CD4-positive, alpha-beta memory T cell (primary cell): Measurements from ENCODE around the gene ITGA8. TPM values are rescaled to one million over a fixed set of nuclear protein-coding genes. Genes with fewer than 3 reads are reported as not detected.

Experiments used
- CTCF ChIA-PET: fragments of 350-600 bp; sonication (Branson Sonifier 250); formaldehyde crosslinking; loops from one replicate; lab custom pipeline; 2021; ENCODE audit warnings: inconsistent platforms; ENCODE audit not compliant: partially characterized antibody; lab: Charles Lee
- POLR2A ChIA-PET: fragments of 350-600 bp; sonication (Branson Sonifier 250); formaldehyde crosslinking; loops from one replicate; lab custom pipeline; 2021; ENCODE audit not compliant: partially characterized antibody; lab: Charles Lee
- DNase-seq, 5 donors: peaks; one replicate each; pipeline versions ENCODE4 v3.0.0 to v3.0.0-alpha.2; 2020 to 2022; ENCODE audit warnings: mixed read lengths in 1 of 5
- H3K27ac ChIP-seq: one replicate; pipeline ENCODE4 v1.7.0; 2013; ENCODE audit warnings: low read depth, low read length
- H3K27me3 ChIP-seq: 2 replicates; pipeline ENCODE4 v1.7.0; 2013; ENCODE audit warnings: mild to moderate bottlenecking, low read length, moderate library complexity; ENCODE audit not compliant: insufficient read depth
- H3K36me3 ChIP-seq: 2 replicates; pipeline ENCODE4 v1.7.0; 2013; ENCODE audit warnings: mild to moderate bottlenecking, low read length, moderate library complexity; ENCODE audit not compliant: insufficient read depth
- H3K4me1 ChIP-seq: 2 replicates; pipeline ENCODE4 v1.7.0; 2013; ENCODE audit warnings: mild to moderate bottlenecking, low read length, moderate library complexity; ENCODE audit not compliant: insufficient read depth
- H3K4me3 ChIP-seq, 2 donors: one replicate each; pipeline ENCODE4 v1.7.0; 2013; ENCODE audit warnings: low read length in 2 of 2, mild to moderate bottlenecking in 1 of 2
- H3K9me3 ChIP-seq, 2 donors: one replicate each; pipeline ENCODE4 v1.7.0; 2013; ENCODE audit warnings: low read length in 2 of 2, control low read depth in 1 of 2; ENCODE audit not compliant: control insufficient read depth in 1 of 2
- H3K27ac Mint-ChIP-seq, 7 donors: one replicate each; pipeline ENCODE4 v1.8.0; 2020 to 2021; ENCODE audit warnings: mixed read lengths in 7 of 7, mild to moderate bottlenecking in 6 of 7, inconsistent platforms in 3 of 7, moderate library complexity in 3 of 7
- H3K27me3 Mint-ChIP-seq, 2 donors: one replicate each; pipeline ENCODE4 v1.8.0; 2020 to 2021; ENCODE audit warnings: mixed read lengths in 2 of 2
- H3K36me3 Mint-ChIP-seq, 2 donors: one replicate each; pipeline ENCODE4 v1.8.0; 2020 to 2021; ENCODE audit warnings: mixed read lengths in 2 of 2, inconsistent platforms in 1 of 2, mild to moderate bottlenecking in 1 of 2
- H3K4me1 Mint-ChIP-seq, 4 donors: one replicate each; pipeline ENCODE4 v1.8.0; 2020 to 2021; ENCODE audit warnings: mixed read lengths in 4 of 4, mild to moderate bottlenecking in 1 of 4
- H3K4me3 Mint-ChIP-seq, 8 donors: one replicate each; pipeline ENCODE4 v1.8.0; 2020 to 2021; ENCODE audit warnings: mixed read lengths in 8 of 8, mild to moderate bottlenecking in 7 of 8, moderate library complexity in 6 of 8, inconsistent platforms in 3 of 8
- H3K9me3 Mint-ChIP-seq, 8 donors: one replicate each; pipeline ENCODE4 v1.8.0; 2020 to 2021; ENCODE audit warnings: mixed read lengths in 8 of 8, mild to moderate bottlenecking in 5 of 8, inconsistent platforms in 3 of 8, moderate library complexity in 1 of 8
- intact Hi-C: fragments of 100-400 bp; cut with micrococcal nuclease; formaldehyde crosslinking; loops from one replicate; pipeline ENCODE4 v1.15.1; 2023
- polyA plus RNA-seq, 2 donors: library from polyadenylated mRNA; unstranded; fragments of 300-500 nt; fragmentation: Illumina TruSeq; gene quantifications; one replicate each; pipeline ENCODE4 v1.2.3, GENCODE V29; 2021
- total RNA-seq, 2 experiments: library from RNA; stranded (reverse); gene quantifications; one replicate each; pipeline ENCODE4 v1.2.3, GENCODE V29; 2021

The ITGA8 gene
- total and polyA plus RNA-seq, 4 experiments from 2014 or later, result not detected

DNA sequence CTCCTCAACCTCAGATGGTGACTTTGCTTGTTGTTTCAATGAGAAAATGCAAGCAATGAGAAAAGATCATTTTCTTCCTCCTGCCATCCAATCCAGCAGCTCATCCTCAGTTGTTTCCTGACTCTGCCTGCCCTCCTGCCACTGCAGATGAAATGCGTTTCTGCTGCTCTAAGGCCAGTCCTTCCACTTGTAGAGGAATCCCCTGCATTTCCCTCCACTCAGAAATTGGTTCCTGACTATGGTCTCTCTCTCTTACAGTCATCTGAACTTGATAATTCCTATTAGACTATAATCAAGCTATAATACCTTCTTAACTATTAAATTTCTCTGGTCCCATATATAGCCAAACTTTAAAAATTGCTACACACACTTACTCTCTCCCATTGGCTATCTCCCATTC lies 14.4 kb downstream of the ITGA8 start:
- peaks cover 0 to 2% (median 0%) of the 10 kb centered on the region in 8 donors for H3K9me3 Mint-ChIP-seq
- no peak overlapping the region for H3K4me3 ChIP-seq
- H3K27me3 ChIP-seq, result no peaks in the 10 kb centered on the region
- H3K4me1 Mint-ChIP-seq, result peaks cover 0 to under 1% (median 0%) of the 10 kb centered on the region in 4 donors
- H3K27ac Mint-ChIP-seq, result no peak overlapping the region
- H3K9me3 ChIP-seq, result no peaks in the 10 kb centered on the region
- no peak overlapping the region for H3K4me3 Mint-ChIP-seq
- no peaks in the 10 kb centered on the region for H3K36me3 Mint-ChIP-seq
- no peak overlapping the region for H3K27ac ChIP-seq
- CTCF ChIA-PET, result no interaction called here
- no peaks in the 10 kb centered on the region for H3K4me1 ChIP-seq
- intact Hi-C loops, result no loop called here
- no peak for DNase-seq
- no peaks in the 10 kb centered on the region for H3K36me3 ChIP-seq
- peaks cover 2 to 6% of the 10 kb centered on the region in 2 donors for H3K27me3 Mint-ChIP-seq
- POLR2A ChIA-PET, result no interaction called here

DNA sequence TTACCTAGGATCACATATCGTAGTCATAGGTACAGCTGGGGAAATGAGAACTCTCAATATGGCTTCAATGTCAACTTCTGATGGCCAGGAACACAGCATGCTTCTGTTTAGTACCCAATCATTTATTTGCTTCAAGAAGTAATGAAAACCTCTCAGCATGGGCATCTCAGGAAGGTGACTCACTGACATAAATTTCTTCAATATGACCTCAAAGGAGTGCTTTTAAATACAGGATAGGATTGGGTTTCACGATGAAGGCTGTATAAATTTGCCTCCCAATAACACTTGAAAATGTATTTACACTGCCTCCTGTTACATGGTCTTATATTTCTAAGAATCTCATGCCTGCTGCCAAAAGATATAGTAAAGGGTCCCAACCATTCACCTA lies 15.1 kb downstream of the ITGA8 start:
- Mint-ChIP-seq H3K9me3 (peaks cover 0 to 3% (median 0%) of the 10 kb centered on the region in 8 donors), H3K36me3 (no peaks in the 10 kb centered on the region), H3K4me1 (peaks cover 0 to 3% (median 0%) of the 10 kb centered on the region in 4 donors), H3K27me3 (peaks cover 8 to 10% of the 10 kb centered on the region in 2 donors), H3K4me3 (no peak overlapping the region), H3K27ac (no peak overlapping the region)
- no peak overlapping the region for H3K4me3 ChIP-seq
- H3K4me1 ChIP-seq, result no peaks in the 10 kb centered on the region
- H3K27ac ChIP-seq, result no peak overlapping the region
- no peak for DNase-seq
- H3K9me3 ChIP-seq, result no peaks in the 10 kb centered on the region
- ChIA-PET CTCF (no interaction called here), POLR2A (no interaction called here)
- intact Hi-C loops, result no loop called here
- no peaks in the 10 kb centered on the region for H3K27me3 ChIP-seq
- no peaks in the 10 kb centered on the region for H3K36me3 ChIP-seq

DNA sequence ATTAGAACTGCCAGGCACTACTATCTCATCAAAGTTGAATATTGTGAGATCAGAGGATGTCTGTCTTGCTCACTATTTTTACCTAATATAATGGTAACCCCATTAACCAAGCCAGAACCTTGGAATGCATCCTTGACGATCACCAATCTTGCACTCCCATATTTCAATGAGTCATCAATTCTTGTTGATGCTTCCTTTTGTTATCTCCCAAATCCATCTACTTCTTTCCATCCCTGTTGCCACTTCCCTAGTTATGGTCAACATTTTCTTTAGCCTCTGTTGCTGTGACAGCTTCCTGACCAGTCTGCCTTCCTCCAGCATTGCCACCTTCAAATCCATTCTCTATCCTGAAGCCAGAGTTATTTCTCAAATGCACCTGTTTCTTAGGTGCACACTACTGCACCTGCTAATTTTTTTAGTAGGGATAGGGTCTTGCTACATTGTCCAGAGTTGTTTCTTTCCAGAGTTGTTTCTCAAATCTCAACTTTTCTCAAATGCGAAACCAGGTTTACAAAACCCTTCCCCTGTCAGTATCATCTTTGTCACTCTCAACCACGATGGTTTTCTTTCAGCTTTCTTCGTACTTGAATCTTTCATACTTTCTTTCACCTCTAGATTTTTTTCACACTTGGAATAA lies 15.7 kb downstream of the ITGA8 start:
- H3K4me3 Mint-ChIP-seq, result no peak overlapping the region
- no peak overlapping the region for H3K27ac ChIP-seq
- POLR2A ChIA-PET, result no interaction called here
- no peaks in the 10 kb centered on the region for H3K36me3 ChIP-seq
- H3K27me3 ChIP-seq, result no peaks in the 10 kb centered on the region
- intact Hi-C loops, result no loop called here
- no peak for DNase-seq
- no peaks in the 10 kb centered on the region for H3K9me3 ChIP-seq
- no peaks in the 10 kb centered on the region for H3K36me3 Mint-ChIP-seq
- H3K27me3 Mint-ChIP-seq, result peaks cover 8 to 11% of the 10 kb centered on the region in 2 donors
- CTCF ChIA-PET, result no interaction called here
- no peaks in the 10 kb centered on the region for H3K4me1 ChIP-seq
- H3K4me3 ChIP-seq, result no peak overlapping the region
- peaks cover 0 to 3% (median 0%) of the 10 kb centered on the region in 8 donors for H3K9me3 Mint-ChIP-seq
- H3K27ac Mint-ChIP-seq, result no peak overlapping the region
- H3K4me1 Mint-ChIP-seq, result peaks cover 0 to 3% (median 0%) of the 10 kb centered on the region in 4 donors

DNA sequence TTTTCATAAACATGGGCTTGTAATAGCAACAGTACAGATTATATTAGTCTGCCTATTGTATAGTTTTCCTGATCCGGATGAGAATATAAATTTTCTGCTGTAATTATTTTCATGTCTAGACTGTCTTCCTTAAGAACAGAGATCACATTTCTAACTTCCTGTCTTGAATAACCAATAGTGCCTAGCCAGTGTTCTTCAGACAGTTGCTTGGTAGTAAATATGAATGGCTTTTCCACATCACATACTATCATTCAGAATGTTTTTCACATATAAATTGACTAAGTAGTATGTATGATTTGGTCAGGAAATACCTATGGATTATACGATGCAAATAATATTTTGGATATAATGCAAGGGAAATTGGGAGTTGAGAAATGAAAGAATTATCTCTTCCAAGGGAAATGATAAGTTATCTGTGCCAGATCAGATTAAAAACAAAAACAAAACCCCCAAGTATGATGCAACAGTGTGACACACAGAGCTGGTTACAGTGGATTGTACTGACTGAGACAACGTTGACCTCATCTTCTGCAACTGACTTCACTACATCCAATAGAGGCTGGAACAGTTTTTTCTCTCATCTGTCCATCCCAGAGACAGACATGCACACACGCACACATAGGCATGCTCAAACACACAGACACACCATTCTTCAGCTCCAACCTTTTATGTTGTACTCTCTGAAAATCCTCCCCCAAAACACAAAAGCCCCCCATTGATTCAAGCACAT lies 16.4 kb downstream of the ITGA8 start:
- Mint-ChIP-seq H3K36me3 (no peaks in the 10 kb centered on the region), H3K4me3 (no peak overlapping the region), H3K4me1 (peaks cover 0 to 3% (median 0%) of the 10 kb centered on the region in 4 donors), H3K27ac (no peak overlapping the region), H3K9me3 (peaks cover 0 to 3% (median under 1%) of the 10 kb centered on the region in 8 donors), H3K27me3 (peaks cover 8 to 11% of the 10 kb centered on the region in 2 donors)
- Histone ChIP-seq H3K36me3 (no peaks in the 10 kb centered on the region), H3K27me3 (no peaks in the 10 kb centered on the region), H3K4me3 (no peak overlapping the region), H3K4me1 (no peaks in the 10 kb centered on the region), H3K9me3 (no peaks in the 10 kb centered on the region), H3K27ac (no peak overlapping the region)
- no peak for DNase-seq
- intact Hi-C loops, result no loop called here
- POLR2A ChIA-PET, result no interaction called here
- CTCF ChIA-PET, result no interaction called here

DNA sequence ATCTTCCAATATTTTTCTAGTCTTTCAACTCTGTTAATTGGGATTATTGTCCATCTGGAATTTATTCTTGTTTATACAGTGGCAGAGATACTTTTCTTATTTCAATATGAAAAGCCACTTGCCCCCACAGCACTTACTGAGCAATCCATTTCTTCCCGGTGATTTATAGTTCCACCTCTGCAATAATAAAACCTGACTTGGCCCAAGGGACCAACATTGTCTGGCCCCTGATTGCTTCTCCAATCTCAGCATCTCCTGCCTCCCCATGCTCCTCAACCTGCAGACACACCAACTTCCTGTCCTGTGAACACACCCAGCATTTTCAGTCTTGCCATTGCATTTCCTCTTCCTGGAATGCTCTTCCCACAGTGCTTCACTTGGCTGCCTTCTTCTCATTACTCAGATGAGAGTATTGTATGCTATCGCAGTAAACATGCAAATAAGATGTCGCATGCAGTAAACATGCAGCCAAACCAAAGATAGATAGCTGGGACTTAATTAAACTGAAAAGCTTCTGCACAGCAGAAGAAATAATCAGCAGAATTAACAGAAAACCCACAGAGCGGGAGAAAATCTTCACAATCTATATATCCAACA lies 19.5 kb downstream of the ITGA8 start:
- Histone ChIP-seq H3K36me3 (no peaks in the 10 kb centered on the region), H3K27ac (no peak overlapping the region), H3K4me3 (no peak overlapping the region), H3K4me1 (no peaks in the 10 kb centered on the region), H3K9me3 (no peaks in the 10 kb centered on the region), H3K27me3 (no peaks in the 10 kb centered on the region)
- Mint-ChIP-seq H3K36me3 (no peaks in the 10 kb centered on the region), H3K27ac (no peak overlapping the region), H3K9me3 (peaks cover 0 to 3% (median under 1%) of the 10 kb centered on the region in 8 donors), H3K4me3 (no peak overlapping the region), H3K27me3 (peaks cover 9 to 17% of the 10 kb centered on the region in 2 donors), H3K4me1 (peaks cover 0 to 3% (median 0%) of the 10 kb centered on the region in 4 donors)
- ChIA-PET CTCF (no interaction called here), POLR2A (no interaction called here)
- DNase-seq, result no peak
- intact Hi-C loops, result no loop called here

DNA sequence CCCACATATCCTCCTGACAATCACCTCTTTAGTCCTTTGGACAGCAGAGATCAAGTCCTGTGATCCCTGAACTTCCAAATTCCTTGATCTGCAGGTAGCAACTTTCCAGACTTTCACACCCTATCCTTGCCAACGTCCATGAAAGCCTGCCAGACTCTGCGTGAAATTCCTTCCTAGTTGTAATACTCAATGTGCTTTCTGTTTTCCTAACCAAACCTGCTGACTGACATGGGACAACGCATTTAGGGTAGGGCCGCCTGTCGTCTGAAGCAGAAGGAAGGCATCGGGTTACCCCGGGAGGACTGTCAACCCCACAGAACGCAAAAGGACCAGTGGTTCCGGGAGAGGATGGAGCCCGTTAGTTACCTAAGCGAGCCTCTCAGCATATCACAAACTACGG lies 23.9 kb downstream of the ITGA8 start:
- no peaks in the 10 kb centered on the region for H3K9me3 ChIP-seq
- no peak overlapping the region for H3K4me3 ChIP-seq
- no peaks in the 10 kb centered on the region for H3K4me1 ChIP-seq
- intact Hi-C loops, result no loop called here
- Mint-ChIP-seq H3K4me1 (peaks cover 0 to 3% (median 0%) of the 10 kb centered on the region in 4 donors), H3K36me3 (no peaks in the 10 kb centered on the region), H3K9me3 (peaks cover 0 to 3% (median 0%) of the 10 kb centered on the region in 8 donors), H3K4me3 (no peak overlapping the region), H3K27ac (no peak overlapping the region), H3K27me3 (peaks cover 9 to 23% of the 10 kb centered on the region in 2 donors)
- H3K36me3 ChIP-seq, result no peaks in the 10 kb centered on the region
- CTCF ChIA-PET, result no interaction called here
- H3K27ac ChIP-seq, result no peak overlapping the region
- DNase-seq, result no peak
- POLR2A ChIA-PET, result no interaction called here
- no peaks in the 10 kb centered on the region for H3K27me3 ChIP-seq

DNA sequence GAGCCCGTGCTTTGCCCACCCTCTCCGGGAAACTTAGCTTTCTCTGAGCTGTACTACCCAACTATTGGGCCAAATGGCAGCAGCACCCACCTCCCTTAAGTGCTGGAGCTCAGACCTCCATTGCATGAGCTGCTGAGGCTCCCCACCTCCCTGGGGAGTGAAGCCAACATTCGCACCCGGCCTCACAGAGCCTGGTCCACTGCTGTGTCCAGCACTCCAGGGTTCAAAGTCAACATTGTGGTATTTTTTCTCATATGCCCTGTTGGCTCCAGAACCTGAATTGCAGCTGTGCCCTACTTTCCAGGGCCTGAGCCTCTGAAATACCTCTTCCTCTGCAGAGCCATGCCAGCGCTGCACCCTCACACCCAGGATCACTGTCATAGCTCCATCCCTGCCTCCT lies 29.7 kb downstream of the ITGA8 start:
- H3K4me1 Mint-ChIP-seq, result no peaks in the 10 kb centered on the region
- Histone ChIP-seq H3K4me1 (no peaks in the 10 kb centered on the region), H3K4me3 (no peak overlapping the region), H3K27me3 (peaks cover 1% of the 10 kb centered on the region), H3K27ac (no peak overlapping the region), H3K9me3 (no peaks in the 10 kb centered on the region), H3K36me3 (no peaks in the 10 kb centered on the region)
- intact Hi-C loops, result no loop called here
- no peaks in the 10 kb centered on the region for H3K36me3 Mint-ChIP-seq
- no peak overlapping the region for H3K4me3 Mint-ChIP-seq
- ChIA-PET CTCF (no interaction called here), POLR2A (no interaction called here)
- no peak for DNase-seq
- H3K27ac Mint-ChIP-seq, result no peak overlapping the region
- H3K27me3 Mint-ChIP-seq, result peaks cover 21 to 25% of the 10 kb centered on the region in 2 donors
- peaks cover 0 to 3% (median 0%) of the 10 kb centered on the region in 8 donors for H3K9me3 Mint-ChIP-seq
